Measurements from ENCODE around the gene EML6.

DNA sequence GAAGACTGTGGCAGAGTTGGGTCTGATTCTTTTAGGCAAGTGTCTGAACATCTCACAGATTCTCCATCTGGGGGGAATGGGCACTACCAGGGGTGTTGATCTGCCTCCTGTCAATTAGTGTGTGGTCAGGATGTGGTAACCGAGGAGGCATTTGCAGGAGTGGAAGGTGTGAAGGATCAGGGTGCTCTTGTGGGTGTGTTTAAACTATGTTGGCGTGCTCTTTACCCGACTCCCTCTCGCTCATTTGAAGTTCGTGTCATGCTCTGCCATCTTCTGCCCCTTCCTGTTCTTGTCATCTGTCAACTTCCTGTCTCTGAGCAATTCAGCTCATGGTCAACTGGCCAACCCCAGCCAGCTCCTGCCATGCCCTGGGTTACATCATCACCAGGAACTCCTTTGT lies 218.9 kb downstream of the EML6 start:
- TF ChIP-seq TAF1 (IDR thresholded peaks at IDR 0.05; ENCODE audit: borderline replicate concordance, low read depth, low read length): no peak
- TF ChIP-seq EZH2phosphoT487 (IDR thresholded peaks at IDR 0.05; ENCODE audit: borderline replicate concordance, low read depth): no peak
- TF ChIP-seq, protein P1, sequence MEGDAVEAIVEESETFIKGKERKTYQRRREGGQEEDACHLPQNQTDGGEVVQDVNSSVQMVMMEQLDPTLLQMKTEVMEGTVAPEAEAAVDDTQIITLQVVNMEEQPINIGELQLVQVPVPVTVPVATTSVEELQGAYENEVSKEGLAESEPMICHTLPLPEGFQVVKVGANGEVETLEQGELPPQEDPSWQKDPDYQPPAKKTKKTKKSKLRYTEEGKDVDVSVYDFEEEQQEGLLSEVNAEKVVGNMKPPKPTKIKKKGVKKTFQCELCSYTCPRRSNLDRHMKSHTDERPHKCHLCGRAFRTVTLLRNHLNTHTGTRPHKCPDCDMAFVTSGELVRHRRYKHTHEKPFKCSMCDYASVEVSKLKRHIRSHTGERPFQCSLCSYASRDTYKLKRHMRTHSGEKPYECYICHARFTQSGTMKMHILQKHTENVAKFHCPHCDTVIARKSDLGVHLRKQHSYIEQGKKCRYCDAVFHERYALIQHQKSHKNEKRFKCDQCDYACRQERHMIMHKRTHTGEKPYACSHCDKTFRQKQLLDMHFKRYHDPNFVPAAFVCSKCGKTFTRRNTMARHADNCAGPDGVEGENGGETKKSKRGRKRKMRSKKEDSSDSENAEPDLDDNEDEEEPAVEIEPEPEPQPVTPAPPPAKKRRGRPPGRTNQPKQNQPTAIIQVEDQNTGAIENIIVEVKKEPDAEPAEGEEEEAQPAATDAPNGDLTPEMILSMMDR (IDR thresholded peaks at IDR 0.05): no peak
- TF ChIP-seq SIN3A (IDR thresholded peaks at IDR 0.05; ENCODE audit: borderline replicate concordance, low read depth, low read length): no peak
- no peak for TF ChIP-seq SMC3 (IDR thresholded peaks at IDR 0.05; ENCODE audit: low read depth, low read length)
- TF ChIP-seq YY1 (IDR thresholded peaks at IDR 0.05; ENCODE audit: low read depth): no peak
- TF ChIP-seq RFX5 (IDR thresholded peaks at IDR 0.05; ENCODE audit: low read length): no peak
- TF ChIP-seq POLR2AphosphoS5 (IDR thresholded peaks at IDR 0.05; ENCODE audit: low read depth, low read length): no peak
- TF ChIP-seq, protein P2, sequence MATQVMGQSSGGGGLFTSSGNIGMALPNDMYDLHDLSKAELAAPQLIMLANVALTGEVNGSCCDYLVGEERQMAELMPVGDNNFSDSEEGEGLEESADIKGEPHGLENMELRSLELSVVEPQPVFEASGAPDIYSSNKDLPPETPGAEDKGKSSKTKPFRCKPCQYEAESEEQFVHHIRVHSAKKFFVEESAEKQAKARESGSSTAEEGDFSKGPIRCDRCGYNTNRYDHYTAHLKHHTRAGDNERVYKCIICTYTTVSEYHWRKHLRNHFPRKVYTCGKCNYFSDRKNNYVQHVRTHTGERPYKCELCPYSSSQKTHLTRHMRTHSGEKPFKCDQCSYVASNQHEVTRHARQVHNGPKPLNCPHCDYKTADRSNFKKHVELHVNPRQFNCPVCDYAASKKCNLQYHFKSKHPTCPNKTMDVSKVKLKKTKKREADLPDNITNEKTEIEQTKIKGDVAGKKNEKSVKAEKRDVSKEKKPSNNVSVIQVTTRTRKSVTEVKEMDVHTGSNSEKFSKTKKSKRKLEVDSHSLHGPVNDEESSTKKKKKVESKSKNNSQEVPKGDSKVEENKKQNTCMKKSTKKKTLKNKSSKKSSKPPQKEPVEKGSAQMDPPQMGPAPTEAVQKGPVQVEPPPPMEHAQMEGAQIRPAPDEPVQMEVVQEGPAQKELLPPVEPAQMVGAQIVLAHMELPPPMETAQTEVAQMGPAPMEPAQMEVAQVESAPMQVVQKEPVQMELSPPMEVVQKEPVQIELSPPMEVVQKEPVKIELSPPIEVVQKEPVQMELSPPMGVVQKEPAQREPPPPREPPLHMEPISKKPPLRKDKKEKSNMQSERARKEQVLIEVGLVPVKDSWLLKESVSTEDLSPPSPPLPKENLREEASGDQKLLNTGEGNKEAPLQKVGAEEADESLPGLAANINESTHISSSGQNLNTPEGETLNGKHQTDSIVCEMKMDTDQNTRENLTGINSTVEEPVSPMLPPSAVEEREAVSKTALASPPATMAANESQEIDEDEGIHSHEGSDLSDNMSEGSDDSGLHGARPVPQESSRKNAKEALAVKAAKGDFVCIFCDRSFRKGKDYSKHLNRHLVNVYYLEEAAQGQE (IDR thresholded peaks at IDR 0.05; ENCODE audit: low read depth, low read length): no peak
- no peak for TF ChIP-seq NFIC (IDR thresholded peaks at IDR 0.05; ENCODE audit: borderline replicate concordance)
- TF ChIP-seq, protein P3, sequence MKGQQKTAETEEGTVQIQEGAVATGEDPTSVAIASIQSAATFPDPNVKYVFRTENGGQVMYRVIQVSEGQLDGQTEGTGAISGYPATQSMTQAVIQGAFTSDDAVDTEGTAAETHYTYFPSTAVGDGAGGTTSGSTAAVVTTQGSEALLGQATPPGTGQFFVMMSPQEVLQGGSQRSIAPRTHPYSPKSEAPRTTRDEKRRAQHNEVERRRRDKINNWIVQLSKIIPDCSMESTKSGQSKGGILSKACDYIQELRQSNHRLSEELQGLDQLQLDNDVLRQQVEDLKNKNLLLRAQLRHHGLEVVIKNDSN (IDR thresholded peaks at IDR 0.05; ENCODE audit: borderline replicate concordance, low read depth): no peak
- TF ChIP-seq, protein P4, sequence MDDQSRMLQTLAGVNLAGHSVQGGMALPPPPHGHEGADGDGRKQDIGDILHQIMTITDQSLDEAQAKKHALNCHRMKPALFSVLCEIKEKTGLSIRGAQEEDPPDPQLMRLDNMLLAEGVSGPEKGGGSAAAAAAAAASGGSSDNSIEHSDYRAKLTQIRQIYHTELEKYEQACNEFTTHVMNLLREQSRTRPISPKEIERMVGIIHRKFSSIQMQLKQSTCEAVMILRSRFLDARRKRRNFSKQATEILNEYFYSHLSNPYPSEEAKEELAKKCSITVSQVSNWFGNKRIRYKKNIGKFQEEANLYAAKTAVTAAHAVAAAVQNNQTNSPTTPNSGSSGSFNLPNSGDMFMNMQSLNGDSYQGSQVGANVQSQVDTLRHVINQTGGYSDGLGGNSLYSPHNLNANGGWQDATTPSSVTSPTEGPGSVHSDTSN (IDR thresholded peaks at IDR 0.05): no peak
- no peak for TF ChIP-seq RAD21 (IDR thresholded peaks at IDR 0.05; ENCODE audit: low read length)
- TF ChIP-seq EP300 (IDR thresholded peaks at IDR 0.05; ENCODE audit: borderline replicate concordance in 1 of 2, low read depth in 1 of 2, low read length in 1 of 2): no peak

All from SK-N-SH (cell line).